ENCODE data around the gene PDE6B.

GRCh38 chr4:679104-679481, 53.7 kb downstream of the PDE6B start:
- no peak for TF ChIP-seq CTCF (conservative IDR thresholded peaks at IDR 0.05 in 1 of 2, IDR thresholded peaks at IDR 0.05 in 1 of 2; ENCODE audit: extremely low read depth in 1 of 2, insufficient read depth in 1 of 2, low read depth in 1 of 2, low read length in 2 of 2)
- TF ChIP-seq EZH2 (IDR thresholded peaks at IDR 0.05; ENCODE audit: borderline replicate concordance, low read length) = no peak
